HEK293T (cell line): Measurements from ENCODE around the gene PRG2.

Experiments used
- ARNT ChIP-seq: fragments of 450-650 bp; IDR thresholded peaks from 2 replicates; pipeline ENCODE4 v1.6.1; 2017; ENCODE audit warnings: mild to moderate bottlenecking
- BHLHE40 ChIP-seq: fragments of 450-650 bp; IDR thresholded peaks from 2 replicates; pipeline ENCODE4 v1.6.1; 2016; ENCODE audit warnings: mild to moderate bottlenecking, moderate library complexity, borderline replicate concordance
- CTBP1 ChIP-seq: fragments of 450-650 bp; IDR thresholded peaks from 2 replicates; pipeline ENCODE4 v1.6.1; 2016; ENCODE audit warnings: borderline replicate concordance
- ELF4 ChIP-seq: fragments of 450-650 bp; IDR thresholded peaks from 2 replicates; pipeline ENCODE4 v1.6.1; 2017; ENCODE audit warnings: antibody characterized with exemption
- FOXA1 ChIP-seq: fragments of 450-650 bp; IDR thresholded peaks from 2 replicates; pipeline ENCODE4 v1.6.1; 2016; ENCODE audit warnings: mild to moderate bottlenecking
- FOXK2 ChIP-seq: fragments of 450-650 bp; IDR thresholded peaks from 2 replicates; pipeline ENCODE4 v1.6.1; 2016; ENCODE audit warnings: mild to moderate bottlenecking
- FOXM1 ChIP-seq: fragments of 450-650 bp; IDR thresholded peaks from 2 replicates; pipeline ENCODE4 v1.6.1; 2017; ENCODE audit warnings: mild to moderate bottlenecking, borderline replicate concordance
- L3MBTL2 ChIP-seq: fragments of 450-650 bp; conservative IDR thresholded peaks from 2 replicates; pipeline ENCODE4 v1.6.1; 2016; ENCODE audit warnings: mild to moderate bottlenecking
- LEF1 ChIP-seq: fragments of 450-650 bp; IDR thresholded peaks from 2 replicates; pipeline ENCODE4 v1.6.1; 2017; ENCODE audit warnings: mild to moderate bottlenecking, borderline replicate concordance
- NFRKB ChIP-seq: fragments of 450-650 bp; IDR thresholded peaks from 2 replicates; pipeline ENCODE4 v1.6.1; 2016; ENCODE audit warnings: mild to moderate bottlenecking, moderate library complexity
- SP1 ChIP-seq: fragments of 450-650 bp; IDR thresholded peaks from 2 replicates; pipeline ENCODE4 v1.6.1; 2017
- SUZ12 ChIP-seq: fragments of 450-650 bp; IDR thresholded peaks from 2 replicates; pipeline ENCODE4 v1.6.1; 2016; ENCODE audit warnings: mild to moderate bottlenecking
- TARDBP ChIP-seq: fragments of 450-650 bp; IDR thresholded peaks from 2 replicates; pipeline ENCODE4 v1.6.1; 2016

- no peak for TF ChIP-seq LEF1
- no peak for TF ChIP-seq ELF4
- no peak for TF ChIP-seq CTBP1
- TF ChIP-seq NFRKB = no peak
- no peak for TF ChIP-seq BHLHE40
- no peak for TF ChIP-seq ARNT
- no peak for TF ChIP-seq FOXK2
- TF ChIP-seq L3MBTL2 = no peak
- TF ChIP-seq SUZ12 = no peak
- no peak for TF ChIP-seq FOXM1
- TF ChIP-seq TARDBP = no peak
- no peak for TF ChIP-seq SP1
- TF ChIP-seq FOXA1 = no peak
Observed at GRCh38 chr11:57375490-57375889, 15.0 kb downstream of the PRG2 start.
